HG03439 (cell line): ENCODE data around the gene SERINC1.

Experiments used
- ATAC-seq: cut with Tn5 transposase; IDR thresholded peaks from one replicate; pipeline ENCODE4 v1.9.1; 2021; ENCODE audit warnings: mild to moderate bottlenecking, moderate library complexity; ENCODE audit not compliant: unreplicated experiment

The SERINC1 gene

GRCh38 chr6:122394016-122394415 lies 77.6 kb downstream of the SERINC1 start:
- ATAC-seq: no peak

- no peak for ATAC-seq
These were observed 78.2 kb downstream of the SERINC1 start for GRCh38 chr6:122393351-122393896.
